HG03196 (cell line): ENCODE results near the gene LYST.
"Not testable (repeated sequence)": the region's sequence is repeated elsewhere in the genome, so short reads cannot be mapped to it uniquely, and the experiment has no call there.

ENCODE experiments used
- ATAC-seq: cut with Tn5 transposase; IDR thresholded peaks from one replicate; pipeline ENCODE4 v1.9.1; 2021; ENCODE audit not compliant: unreplicated experiment

The LYST gene

DNA sequence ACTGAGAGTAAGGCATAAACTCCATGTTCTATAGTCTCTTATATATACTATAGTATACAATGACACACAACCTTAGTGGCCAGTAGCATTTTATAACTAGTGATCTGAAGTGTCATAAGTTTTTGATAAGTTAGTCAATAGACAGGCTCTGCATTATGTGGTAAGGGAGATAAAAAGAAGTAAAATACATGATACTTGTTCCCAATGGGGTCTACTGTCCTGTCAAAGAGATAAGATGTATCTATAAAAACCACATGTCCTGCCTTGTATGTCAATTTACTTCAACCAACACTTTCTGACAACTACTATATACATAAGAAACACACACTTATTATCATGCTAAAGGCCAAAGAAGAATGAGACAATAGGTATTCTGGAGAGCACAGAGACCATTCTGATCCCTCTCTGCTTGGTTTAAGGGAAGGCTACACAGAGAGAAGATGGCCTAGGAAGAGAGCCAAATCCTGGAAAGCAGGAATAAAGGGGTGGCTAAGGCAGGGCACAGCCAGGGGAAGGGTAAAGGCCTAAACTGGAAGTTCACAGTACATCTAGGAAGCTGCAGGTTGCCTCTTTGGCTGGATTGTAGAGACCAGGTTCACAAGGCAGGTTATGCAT lies 91.4 kb downstream of the LYST start:
- ATAC-seq: no peak

DNA sequence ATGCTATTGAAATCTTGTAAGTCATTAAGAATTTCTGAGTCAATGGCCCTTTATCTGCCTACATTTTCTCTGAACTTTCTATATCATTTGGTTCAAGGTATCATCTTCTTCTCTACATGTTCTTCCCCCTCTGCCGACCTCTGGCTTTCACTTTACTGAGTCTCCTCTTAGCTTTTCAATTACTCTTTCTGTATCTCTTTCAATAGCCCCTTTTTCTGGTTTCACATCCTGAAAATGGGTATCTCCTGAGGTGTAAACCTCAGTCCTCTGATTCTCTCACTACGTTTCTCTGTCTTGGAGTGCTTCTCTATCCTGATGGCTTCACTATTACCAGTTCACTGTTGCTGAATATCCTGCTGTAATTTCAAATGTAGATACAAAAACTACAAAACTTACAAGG lies 98.9 kb downstream of the LYST start:
- peak; percentile 89 for ATAC-seq

DNA sequence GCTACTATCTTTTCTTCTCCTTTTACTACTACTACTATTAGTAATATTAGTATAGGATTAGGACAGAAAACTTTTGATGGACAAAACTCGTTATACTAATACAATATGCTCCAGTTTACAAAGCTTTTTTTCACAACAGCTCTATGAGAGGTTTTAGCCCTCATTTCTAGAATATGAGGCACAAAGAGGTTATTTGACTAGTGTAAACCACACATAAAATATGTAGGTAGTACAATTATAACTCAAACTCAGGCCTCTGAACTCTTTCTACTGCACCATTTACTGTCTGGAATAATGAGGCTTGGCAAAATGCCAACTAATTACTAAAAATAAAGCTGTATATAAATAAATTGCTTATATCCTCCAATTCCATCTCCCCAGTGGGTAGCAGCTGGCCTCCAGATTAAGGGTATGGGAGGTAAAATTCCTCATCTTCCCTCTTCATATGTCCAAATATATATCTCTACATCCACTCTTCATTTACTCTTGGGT lies 99.9 kb downstream of the LYST start:
- no peak for ATAC-seq

DNA sequence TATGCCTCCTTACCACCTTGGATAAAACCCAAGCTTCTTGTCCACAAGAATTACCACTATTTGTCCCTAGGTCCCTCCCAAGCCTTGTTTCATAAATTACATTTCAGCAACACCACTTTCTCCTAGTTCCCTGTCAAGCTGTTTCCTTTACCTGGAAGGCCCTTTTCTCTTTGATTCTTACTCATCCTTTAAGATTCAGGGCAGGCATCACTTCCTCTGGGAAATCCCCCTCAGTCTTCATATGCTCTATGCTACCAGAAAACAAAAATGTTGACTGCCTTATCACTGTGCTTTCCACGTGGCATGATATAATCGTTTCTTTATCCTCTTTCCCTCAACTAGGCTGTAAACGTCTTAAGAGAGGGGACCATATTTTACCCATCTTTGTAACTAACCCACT lies 102.7 kb downstream of the LYST start:
- no peak for ATAC-seq

DNA sequence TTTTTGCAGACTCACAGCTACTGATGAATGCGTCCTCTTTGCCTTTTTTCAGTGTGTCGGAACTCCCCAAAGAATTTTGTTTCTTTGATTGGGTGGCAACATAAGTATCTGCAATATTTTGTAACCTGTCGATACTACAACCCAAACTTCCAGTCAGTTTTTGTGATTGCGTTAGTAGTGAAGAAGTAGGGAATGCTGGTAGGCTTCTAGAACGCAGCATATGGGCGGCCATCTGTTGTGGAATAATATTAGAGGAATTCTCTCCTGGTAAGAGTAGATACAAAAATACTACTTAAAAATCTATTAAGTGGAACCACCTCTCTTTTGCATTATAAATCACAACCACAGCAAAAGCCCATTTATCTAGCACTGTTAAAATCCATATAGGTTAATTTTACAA lies 107.4 kb downstream of the LYST start:
- no peak for ATAC-seq

DNA sequence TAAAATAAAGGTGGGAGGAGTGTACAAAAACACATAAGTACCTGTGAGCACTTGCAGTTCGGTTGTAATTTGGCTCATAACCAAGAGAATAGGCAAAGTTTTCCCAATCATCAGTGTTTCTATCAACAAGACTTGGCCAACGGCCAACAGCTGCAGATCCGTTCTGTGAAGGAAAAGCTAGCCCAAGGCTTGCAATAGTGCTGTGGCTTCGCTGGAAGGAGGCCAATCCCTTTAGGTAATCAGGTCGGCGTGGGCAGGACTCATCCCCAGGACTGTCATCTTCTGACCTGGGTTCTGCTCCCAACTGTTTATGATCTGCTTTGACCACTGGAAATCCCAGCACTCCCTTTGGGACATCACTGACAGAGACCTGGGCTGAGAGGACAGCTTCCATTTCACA lies 107.8 kb downstream of the LYST start:
- ATAC-seq: no peak

DNA sequence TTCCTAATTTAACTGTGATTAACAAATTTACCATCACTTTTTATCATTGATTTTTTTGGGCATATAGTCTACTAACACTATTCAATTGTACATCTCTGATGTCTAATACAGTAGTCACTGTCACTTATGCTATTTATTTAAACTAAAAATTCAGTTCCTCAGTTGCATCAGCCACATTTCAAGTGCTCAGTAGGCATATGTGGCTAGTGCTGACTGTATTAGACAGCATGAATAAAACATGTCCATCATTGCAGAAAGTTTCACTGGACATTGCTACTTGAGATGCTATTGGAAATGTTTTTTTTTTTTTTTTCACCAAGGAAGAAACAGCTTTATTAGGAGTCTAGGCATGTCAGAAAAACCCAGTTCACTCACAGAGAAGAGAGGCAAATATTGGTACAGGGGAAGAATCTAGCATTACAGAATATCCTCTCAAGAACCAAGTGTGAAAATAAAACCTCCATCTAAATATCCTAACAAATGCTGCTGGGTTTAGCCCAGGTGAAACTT lies 109.1 kb downstream of the LYST start:
- no peak for ATAC-seq

DNA sequence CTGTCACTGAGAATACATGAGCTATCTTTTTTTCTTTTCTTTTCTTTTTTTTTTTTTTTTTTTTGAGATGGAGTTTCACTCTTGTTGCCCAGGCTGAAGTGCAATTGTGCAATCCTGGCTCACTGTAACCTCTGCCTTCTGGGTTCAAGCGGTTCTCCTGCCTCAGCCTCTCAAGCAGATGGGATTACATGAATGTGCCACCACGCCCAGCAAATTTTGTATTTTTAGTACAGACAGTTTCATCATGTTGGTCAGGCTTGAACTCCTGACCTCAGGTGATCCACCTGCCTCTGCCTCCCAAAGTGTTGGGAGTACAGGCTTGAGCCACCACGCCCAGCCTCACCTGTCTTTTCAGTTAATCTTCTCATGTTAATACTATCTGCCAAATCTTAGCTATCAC lies 112.5 kb downstream of the LYST start:
- ATAC-seq: not testable (repeated sequence)

DNA sequence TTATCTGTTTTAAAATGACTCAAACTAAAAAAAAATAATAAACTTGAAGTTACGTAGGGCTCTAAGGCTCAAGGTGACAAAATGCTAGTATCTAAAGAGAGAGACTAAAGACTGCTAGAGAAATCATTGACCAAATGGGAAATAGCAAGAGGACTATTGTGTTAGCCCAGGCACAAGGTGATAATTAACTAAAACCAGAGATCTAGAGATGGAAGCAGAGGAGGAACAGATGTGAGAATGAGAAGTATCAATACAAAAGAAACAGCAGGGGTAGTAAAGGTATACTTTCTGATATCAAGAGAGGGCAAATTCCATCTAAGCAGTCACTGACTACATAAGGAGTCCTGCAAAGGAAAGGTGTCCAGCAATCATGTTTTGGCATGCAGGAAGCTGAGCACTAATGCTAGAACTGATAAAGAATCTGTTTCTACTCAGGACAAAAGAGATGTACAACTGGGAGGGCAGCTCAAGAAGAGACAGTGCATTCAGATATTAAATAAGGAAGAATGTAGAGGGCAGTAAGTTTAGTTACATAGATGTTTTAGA lies 116.9 kb downstream of the LYST start:
- ATAC-seq: no peak

DNA sequence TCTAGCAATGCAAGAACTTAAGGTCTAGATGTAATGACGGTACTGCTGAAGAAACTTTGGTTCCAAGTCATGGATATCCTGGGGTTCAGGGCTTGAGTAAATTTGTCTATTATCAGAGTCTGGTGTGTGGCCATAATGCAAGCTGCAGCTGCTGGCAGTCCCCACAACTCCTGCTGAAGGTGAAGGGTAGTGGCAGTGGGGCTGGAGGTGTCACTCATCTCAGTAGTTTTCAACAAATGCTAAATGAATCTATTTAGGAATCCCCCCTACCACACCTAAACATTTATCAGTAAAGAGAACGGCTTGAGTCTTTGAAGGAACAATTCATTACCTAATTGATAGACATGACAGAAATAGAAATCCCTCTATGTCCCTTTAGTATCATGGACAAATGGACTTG lies 118.0 kb downstream of the LYST start:
- no peak for ATAC-seq

DNA sequence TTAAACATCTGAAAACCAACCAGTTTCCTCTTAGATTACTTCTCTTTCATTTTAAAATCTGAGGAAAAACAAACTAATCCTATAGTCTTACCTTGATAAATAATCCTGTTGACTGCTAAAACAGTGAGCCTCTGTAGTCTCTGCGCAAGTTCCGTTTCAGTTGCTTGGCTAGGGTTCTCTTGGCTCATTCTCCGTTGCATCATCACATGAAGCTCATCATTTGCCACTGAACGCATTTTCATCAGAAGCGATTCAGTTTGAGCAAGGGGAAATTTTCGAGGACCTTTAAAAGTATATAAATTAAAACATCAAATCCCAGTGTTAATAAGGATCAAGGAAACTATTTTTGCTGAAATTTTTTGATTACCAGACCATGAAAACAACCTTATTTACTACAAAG lies 120.5 kb downstream of the LYST start:
- ATAC-seq: no peak

DNA sequence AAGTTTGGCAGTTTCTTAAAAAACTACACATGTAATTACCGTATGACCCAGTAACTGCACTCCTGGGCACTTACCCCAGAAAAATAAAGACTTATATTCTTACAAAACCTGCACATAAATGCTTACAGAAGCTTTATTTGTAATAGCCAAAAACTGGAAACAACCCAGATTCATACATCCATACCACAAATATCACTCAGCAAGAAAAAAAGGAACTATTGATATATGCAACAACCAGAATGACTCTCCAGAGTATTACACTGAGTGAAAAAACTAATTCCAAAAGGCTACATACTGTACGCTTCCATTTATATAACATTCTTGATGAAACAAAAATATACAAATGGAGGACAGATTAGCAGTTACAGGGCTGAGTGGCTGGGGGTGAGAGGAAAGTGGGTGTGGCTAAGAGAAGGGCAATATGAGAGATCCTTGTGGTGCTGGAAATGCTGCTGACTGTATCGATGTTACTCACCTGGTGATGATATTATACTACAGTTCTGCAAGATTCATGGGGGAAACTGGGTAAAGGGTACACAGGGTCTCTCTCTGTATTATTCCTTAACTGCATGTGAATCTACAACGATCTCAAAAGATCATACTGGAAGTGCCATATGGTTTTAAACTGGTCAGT lies 121.1 kb downstream of the LYST start:
- no peak for ATAC-seq

DNA sequence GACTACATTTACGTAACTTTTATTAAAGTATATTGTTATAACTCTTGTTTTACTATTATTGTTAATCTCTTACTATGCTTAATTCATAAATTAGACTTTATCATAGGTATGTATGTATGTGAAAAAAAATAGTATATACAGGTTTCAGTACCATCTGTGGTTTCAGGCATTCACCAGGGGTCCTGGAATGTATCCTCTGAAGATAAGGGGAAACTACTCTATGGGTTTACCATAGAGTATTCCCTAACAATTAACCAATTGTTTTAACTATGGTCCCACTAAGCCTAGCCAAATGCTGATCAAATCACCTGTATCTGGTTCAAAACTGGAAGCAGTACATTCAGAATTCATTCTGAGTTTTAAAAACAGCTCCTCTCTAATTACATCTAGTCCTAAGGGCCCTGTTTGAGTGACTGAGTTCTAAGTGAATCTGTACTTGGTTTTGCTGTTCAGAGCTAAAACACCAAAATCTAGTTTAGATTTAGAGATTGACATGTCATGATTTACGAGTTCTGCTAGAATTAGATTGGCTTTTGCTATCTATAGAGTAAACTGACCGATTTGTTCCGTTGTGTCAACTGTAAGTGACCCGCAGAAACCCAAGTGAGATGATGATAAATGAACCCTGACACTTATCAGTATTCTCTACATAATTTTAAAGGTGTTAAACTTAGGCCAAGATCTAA lies 123.6 kb downstream of the LYST start:
- ATAC-seq: no peak

DNA sequence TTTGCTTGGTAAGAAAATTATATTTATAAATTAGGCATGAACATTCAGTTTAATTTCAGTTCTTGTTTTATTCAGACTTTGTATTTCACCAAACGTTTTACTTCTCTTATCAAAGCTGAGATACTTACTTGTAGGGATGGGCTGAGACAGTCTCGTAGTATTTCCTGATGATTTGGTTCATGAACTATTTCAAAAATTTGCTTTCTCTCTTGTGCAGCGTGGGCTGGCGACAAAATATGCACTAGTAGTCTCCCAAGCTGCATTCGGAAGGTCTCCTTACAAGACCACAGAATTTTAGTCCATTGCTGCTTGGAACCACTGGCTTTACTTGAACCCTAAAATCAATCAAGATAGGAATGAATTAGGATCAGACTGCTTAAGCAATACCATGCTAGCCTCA lies 125.4 kb downstream of the LYST start:
- no peak for ATAC-seq

DNA sequence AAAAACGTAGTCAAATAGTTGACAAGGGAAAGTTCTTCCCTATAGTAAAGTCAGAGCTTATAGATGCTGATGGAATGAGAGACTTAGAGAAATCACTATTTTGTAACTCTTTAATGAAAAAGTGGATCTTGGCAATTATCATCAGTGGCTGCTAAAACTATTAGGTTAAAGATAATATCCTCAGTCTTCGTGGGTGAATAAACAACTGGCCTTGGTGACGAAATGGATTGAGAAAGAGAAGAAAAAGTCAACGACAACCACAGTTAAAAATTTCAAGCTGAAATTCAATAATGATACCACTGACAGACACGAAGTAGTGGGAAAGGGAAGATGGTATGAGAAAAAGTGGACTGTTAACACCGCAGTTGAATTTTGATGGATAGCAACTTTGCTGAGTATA lies 127.1 kb downstream of the LYST start:
- no peak for ATAC-seq

DNA sequence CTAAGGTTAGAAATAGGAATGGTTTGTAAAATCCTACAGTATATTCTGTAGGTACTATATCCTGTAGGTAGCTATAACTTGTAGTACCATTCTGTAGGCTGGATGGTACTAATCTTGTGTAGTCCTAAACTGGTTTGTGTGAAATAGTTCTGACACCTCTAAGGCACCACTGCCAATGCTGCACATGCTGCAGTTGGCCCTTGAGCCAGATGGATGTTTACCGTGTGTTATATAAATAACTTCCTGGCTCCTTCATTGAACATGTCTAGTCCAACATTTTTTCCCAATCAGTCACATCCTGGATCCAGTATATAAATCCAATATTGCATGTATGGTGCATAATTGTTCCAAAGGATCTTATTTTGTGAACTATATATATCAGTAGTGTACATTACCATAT lies 127.6 kb downstream of the LYST start:
- no peak for ATAC-seq

DNA sequence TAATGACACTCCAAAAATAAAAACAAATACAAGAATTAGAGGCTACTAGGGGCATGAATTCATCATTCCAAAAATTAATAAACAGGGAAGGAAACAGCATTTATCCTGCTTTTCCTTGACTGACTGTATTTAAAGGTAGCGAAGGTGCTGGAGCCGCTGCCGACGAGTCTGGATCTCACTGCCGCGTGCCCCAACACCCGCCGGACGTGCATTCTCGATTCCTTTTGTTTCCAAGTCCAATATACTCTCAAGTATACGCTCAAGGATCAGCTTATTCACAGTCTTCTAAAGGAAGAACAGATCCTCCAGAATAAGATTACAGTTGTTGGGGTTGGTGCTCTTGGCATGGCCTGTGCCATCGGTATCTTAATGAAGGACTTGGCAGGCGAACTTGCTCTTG lies 129.0 kb downstream of the LYST start:
- ATAC-seq: no peak

DNA sequence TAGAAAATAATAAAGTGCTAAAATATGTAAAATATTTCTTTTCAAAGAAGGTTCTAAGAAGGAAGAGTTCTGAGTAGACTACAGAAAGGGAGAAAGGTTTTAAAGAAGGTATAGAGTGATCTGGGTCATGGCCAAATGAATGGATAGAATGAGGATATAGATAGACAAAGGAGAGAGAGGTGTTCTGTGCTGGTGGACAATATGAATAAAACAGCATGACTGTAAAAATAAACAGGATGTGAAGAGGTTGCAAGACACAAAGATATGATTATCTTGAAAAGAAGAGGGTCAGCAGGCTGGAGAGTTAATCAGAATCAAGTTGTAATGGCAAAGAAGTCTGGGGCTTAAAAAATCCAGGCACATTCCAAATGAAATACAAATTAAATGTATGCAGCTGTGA lies 130.4 kb downstream of the LYST start:
- ATAC-seq: no peak

DNA sequence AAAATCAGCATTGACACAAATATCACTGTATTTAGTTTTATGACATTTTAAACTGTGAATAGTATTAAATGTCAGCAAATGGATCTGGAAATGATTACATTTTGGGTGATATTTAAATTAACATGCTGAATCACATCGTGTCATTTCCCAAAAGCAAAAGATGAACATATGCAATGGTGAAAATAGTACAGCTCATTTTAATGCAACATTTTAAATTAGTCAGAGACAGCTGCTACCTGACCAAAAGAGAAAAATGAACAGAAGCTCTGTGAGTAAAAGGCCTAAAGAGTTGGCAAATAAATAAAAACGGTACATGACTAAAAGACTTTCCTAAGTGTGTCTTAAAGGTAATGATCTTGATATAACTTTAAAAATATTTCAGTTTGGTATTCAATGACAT lies 131.1 kb downstream of the LYST start:
- no peak for ATAC-seq

DNA sequence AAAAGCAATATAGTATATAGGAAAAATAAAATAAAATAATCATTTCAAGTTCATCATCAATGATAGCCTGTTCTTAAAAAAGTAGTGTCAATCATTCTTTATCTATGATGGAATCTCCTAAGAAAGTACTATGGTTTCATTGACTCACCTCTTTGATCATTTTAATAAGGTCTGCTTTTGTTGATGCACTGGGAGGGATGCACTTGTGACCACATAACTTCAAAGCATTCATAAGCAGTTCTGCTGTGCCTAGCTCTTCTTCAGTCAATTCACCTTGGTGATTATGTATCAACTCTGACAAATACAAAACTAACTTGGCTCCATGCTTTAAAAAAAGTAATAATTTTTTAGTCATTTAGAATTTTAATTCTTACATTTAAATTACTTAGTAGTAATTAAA lies 132.4 kb downstream of the LYST start:
- no peak for ATAC-seq

DNA sequence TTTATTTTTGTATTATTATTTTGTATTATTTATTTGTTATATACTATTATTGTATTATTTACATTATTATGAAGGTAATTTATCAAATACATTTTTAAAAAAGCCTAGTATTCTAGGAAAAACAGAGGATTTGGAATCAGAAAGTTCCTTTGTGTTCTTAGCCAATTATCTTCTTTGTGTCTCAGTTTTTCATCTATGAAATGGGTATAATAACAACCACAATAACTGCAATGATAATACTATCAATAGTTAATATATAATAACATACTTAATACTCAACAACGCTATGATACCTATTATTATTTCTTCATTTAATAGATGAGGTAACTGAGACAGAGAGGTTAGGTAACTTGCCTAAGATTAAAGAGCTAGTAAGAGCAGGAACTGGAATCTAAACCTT lies 136.7 kb downstream of the LYST start:
- ATAC-seq: no peak

DNA sequence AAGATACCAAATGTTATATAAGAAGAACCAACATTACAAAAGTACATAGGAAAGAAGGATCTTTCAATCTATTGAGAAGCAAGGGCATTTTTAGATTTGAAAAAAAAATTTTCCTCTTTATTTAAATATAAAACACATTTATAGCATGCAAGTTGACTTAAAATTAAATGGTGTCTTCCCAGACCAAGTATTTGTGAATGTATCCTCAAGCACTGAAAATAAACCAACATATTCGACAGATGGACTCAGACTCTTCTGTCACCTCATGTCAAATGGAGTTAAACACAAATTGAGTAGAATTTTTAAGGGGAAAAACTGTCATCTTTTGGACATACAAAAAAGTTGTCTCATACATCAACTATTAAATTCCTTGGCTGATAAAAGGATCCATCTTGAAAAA lies 140.1 kb downstream of the LYST start:
- no peak for ATAC-seq
